Embryonic facial prominence (tissue), 1 donor: Measurements from ENCODE around the gene C3orf22.
"Not testable (repeated sequence)": the region's sequence is repeated elsewhere in the genome, so short reads cannot be mapped to it uniquely, and the experiment has no call there.

ENCODE experiments used
- DNase-seq: peaks from one replicate; pipeline ENCODE4 v3.0.0-alpha.2; 2016; ENCODE audit errors: extremely low spot score

Gene C3orf22

GRCh38 chr3:126558336-126559071 lies at the start of gene C3orf22:
C3orf22 (minus strand) TSS chr3:126558932; CDS start chr3:126553390, 5,542 bp downstream.
- no peak for DNase-seq

GRCh38 chr3:126607214-126607908 lies 48.6 kb upstream of the C3orf22 start:
- DNase-seq = no peak

GRCh38 chr3:126606001-126606400 lies 47.3 kb upstream of the C3orf22 start:
- DNase-seq = no peak

- no peak for DNase-seq
Measured at GRCh38 chr3:126604691-126605090, 46.0 kb upstream of the C3orf22 start.

GRCh38 chr3:126599101-126599500 lies 40.4 kb upstream of the C3orf22 start:
- no peak for DNase-seq

GRCh38 chr3:126595479-126595878 lies 36.7 kb upstream of the C3orf22 start:
- not testable (repeated sequence) for DNase-seq

GRCh38 chr3:126591515-126591914 lies 32.8 kb upstream of the C3orf22 start:
- not testable (repeated sequence) for DNase-seq

GRCh38 chr3:126582311-126582710 lies 23.6 kb upstream of the C3orf22 start:
- DNase-seq = no peak

- DNase-seq = no peak
Measured at GRCh38 chr3:126581569-126581968, 22.8 kb upstream of the C3orf22 start.

GRCh38 chr3:126580746-126581145 lies 22.0 kb upstream of the C3orf22 start:
- no peak for DNase-seq

GRCh38 chr3:126578702-126579101 lies 20.0 kb upstream of the C3orf22 start:
- DNase-seq = no peak

GRCh38 chr3:126577261-126577660 lies 18.5 kb upstream of the C3orf22 start:
- no peak for DNase-seq

- no peak for DNase-seq
Measured at GRCh38 chr3:126573492-126574117, 14.9 kb upstream of the C3orf22 start.

GRCh38 chr3:126571078-126571477 lies 12.3 kb upstream of the C3orf22 start:
- DNase-seq = no peak

GRCh38 chr3:126570103-126570541 lies 11.4 kb upstream of the C3orf22 start:
- no peak for DNase-seq

- no peak for DNase-seq
Measured at GRCh38 chr3:126569390-126569975, 10.8 kb upstream of the C3orf22 start.

GRCh38 chr3:126568776-126569342 lies 10.1 kb upstream of the C3orf22 start:
- no peak for DNase-seq

- no peak for DNase-seq
Measured at GRCh38 chr3:126567696-126568438, 9.1 kb upstream of the C3orf22 start.

- DNase-seq = no peak
Measured at GRCh38 chr3:126562737-126563276, 4.1 kb upstream of the C3orf22 start.

- DNase-seq = no peak
Measured at GRCh38 chr3:126557761-126558160, 971 bp downstream of the C3orf22 start.

GRCh38 chr3:126557415-126557745 lies 1.4 kb downstream of the C3orf22 start:
- DNase-seq = no peak
